ENCODE measurements around the gene BAZ2B.

BAZ2B gene

DNA sequence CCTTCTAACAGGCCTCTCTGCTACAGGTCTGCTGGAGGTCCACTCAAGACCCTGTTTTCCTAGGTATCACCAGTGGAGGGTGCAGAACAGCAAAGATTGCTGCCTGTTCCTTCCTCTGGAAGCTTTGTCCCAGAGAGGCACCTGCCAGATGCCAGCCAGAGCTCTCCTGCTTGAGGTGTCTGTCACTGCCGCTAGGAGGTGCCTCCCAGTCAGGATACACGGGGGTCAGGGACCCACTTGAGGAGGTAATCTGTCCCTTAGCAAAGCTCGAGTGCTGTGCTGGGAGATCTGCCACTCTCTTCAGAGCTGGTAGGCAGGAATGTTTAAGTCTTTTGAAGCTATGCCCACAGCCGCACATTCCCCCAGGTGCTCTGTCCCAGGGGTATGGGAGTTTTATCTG, 140.6 kb downstream of the BAZ2B start:
- no peak overlapping the region for H3K4me3 ChIP-seq (ENCODE audit: low read length)
- TF ChIP-seq, protein P1, sequence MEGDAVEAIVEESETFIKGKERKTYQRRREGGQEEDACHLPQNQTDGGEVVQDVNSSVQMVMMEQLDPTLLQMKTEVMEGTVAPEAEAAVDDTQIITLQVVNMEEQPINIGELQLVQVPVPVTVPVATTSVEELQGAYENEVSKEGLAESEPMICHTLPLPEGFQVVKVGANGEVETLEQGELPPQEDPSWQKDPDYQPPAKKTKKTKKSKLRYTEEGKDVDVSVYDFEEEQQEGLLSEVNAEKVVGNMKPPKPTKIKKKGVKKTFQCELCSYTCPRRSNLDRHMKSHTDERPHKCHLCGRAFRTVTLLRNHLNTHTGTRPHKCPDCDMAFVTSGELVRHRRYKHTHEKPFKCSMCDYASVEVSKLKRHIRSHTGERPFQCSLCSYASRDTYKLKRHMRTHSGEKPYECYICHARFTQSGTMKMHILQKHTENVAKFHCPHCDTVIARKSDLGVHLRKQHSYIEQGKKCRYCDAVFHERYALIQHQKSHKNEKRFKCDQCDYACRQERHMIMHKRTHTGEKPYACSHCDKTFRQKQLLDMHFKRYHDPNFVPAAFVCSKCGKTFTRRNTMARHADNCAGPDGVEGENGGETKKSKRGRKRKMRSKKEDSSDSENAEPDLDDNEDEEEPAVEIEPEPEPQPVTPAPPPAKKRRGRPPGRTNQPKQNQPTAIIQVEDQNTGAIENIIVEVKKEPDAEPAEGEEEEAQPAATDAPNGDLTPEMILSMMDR (conservative IDR thresholded peaks at IDR 0.05; ENCODE audit: low read length): no peak
- no peak for DNase-seq (ENCODE audit: low read depth)

GRCh38 chr2:159471340-159471739, 145.0 kb downstream of the BAZ2B start:
- DNase-seq (ENCODE audit: low read depth): no peak
- TF ChIP-seq, protein P1 (conservative IDR thresholded peaks at IDR 0.05; ENCODE audit: low read length): no peak
- H3K4me3 ChIP-seq (ENCODE audit: low read length): no peak overlapping the region

- TF ChIP-seq, protein P1 (conservative IDR thresholded peaks at IDR 0.05; ENCODE audit: low read length): no peak
- H3K4me3 ChIP-seq (ENCODE audit: low read length): no peak overlapping the region
- no peak for DNase-seq (ENCODE audit: low read depth)
Observed at GRCh38 chr2:159468257-159468656, 148.1 kb downstream of the BAZ2B start.

DNA sequence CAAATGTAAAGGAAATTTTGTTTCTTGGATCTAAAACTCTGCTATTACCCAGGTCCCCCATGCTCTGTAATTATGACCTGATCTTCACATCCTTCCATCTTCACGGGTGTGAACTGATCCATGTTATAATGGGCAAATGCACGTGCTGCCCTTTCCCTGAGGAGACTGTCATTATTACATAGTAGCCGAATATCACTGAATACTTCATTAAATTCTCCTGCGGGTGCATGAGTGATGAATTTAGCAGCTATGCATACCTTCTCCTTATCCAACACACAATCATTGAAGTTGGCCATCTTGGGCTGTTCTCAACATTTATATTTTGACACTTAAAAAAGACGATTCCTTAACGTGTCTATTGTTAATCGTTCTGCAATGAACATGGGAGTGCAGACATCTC, 153.4 kb downstream of the BAZ2B start:
- H3K4me3 ChIP-seq (ENCODE audit: low read length): no peak overlapping the region
- TF ChIP-seq, protein P1 (conservative IDR thresholded peaks at IDR 0.05; ENCODE audit: low read length): no peak
- no peak for DNase-seq (ENCODE audit: low read depth)

DNA sequence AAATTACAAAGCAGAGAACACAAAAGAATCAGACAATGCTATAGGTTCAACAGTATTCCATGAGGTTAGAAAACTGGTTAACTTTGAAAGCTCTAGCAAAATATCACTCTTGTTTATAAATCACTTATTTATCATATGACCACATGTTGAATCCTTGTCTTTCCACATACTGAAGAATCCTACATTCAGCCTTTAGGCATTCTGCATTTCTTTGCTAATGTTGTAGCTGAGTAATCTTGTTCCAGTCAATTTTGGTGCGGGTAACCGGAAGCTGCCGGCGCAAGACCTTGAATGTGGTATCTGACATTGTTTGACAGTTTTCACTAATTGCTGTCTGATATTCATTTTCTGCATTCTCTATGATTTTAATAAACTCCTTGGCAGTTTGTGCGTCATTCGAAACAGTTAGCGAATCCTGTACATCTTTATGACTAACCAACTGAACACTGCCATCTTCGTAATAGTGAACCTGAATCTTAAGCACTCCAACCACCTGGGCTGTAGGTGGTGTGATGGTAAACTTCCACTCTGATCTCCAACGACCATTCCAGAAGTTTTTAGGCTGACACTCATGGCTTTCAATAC, 154.1 kb downstream of the BAZ2B start:
- no peak overlapping the region for H3K4me3 ChIP-seq (ENCODE audit: low read length)
- TF ChIP-seq, protein P1 (conservative IDR thresholded peaks at IDR 0.05; ENCODE audit: low read length): no peak

DNA sequence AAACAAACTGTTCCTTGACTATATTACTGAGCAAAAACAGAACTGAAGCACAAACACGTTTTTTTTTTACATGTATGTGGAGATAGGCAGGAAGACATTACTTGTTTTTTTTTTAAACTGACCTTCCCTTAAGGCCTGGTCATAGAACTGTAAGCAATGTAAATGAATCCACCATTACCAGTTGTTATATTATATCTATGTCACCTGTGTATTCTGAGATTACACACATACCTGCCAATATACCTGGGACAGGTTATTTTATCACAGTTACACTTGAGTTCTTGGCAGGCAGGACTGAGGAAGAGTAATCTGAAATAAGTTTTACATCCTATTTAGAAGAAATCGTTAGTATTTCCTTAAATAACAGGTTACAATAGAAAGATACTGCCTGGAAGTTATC, 155.3 kb downstream of the BAZ2B start:
- DNase-seq (ENCODE audit: low read depth): no peak
- TF ChIP-seq, protein P1 (conservative IDR thresholded peaks at IDR 0.05; ENCODE audit: low read length): no peak
- no peak overlapping the region for H3K4me3 ChIP-seq (ENCODE audit: low read length)

More for the DNA sequence above, 154.1 kb downstream of the BAZ2B start:
- no peak for DNase-seq (ENCODE audit: low read depth)

DNA sequence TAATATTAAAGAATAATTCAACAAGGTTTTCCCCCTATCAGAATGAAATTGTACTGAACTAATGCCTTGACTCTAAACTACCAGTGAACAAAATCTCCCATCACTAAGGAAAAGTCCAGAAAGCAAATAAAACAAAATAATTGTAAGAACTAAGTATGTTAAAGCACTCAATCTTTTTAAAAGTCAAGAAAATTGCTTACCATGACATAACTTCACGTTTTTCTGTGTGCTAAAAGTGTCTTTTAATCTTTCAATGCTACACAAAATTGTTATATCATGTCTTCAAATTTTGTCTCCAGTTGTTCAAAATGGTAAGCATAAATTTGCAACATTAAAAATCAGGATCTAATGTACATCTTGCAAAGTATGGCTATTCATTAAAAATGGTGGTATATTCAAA, 156.1 kb downstream of the BAZ2B start:
- no peak overlapping the region for H3K4me3 ChIP-seq (ENCODE audit: low read length)
- TF ChIP-seq, protein P1 (conservative IDR thresholded peaks at IDR 0.05; ENCODE audit: low read length): no peak
- DNase-seq (ENCODE audit: low read depth): no peak
